ENCODE results near the gene FXYD7.
A peak's percentile ranks its signal among the peaks of the same experiment; 100 is the strongest.

Gene FXYD7

DNA sequence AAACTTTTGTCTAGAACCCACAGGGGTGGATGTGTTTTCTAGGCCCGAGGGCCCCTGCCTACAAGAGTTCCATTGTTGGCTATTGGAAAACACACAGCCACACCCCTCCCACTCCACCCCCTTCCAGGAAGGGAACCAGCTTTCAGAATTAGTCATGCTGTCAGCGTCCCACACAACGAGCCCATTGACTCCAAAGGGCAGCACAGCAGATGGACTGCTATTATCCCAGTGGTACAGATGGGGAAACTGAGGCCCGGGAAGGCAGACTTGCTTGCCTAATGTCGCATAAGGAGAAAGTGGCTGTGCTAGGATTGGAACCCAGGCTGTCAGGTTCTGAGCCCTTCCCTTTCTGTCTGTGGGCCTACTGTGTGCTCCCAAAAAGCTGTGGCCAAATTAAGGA lies 35.5 kb upstream of the FXYD7 start:
- H3K9me3 ChIP-seq (ENCODE audit: severe bottlenecking) = peaks cover 4% of the 10 kb centered on the region
- no peaks in the 10 kb centered on the region for H3K36me3 ChIP-seq
- H3K27me3 ChIP-seq (ENCODE audit: insufficient read depth, low read depth, severe bottlenecking) = no peaks in the 10 kb centered on the region
- no peak overlapping the region for H3K27ac ChIP-seq
- TF ChIP-seq, protein P1, sequence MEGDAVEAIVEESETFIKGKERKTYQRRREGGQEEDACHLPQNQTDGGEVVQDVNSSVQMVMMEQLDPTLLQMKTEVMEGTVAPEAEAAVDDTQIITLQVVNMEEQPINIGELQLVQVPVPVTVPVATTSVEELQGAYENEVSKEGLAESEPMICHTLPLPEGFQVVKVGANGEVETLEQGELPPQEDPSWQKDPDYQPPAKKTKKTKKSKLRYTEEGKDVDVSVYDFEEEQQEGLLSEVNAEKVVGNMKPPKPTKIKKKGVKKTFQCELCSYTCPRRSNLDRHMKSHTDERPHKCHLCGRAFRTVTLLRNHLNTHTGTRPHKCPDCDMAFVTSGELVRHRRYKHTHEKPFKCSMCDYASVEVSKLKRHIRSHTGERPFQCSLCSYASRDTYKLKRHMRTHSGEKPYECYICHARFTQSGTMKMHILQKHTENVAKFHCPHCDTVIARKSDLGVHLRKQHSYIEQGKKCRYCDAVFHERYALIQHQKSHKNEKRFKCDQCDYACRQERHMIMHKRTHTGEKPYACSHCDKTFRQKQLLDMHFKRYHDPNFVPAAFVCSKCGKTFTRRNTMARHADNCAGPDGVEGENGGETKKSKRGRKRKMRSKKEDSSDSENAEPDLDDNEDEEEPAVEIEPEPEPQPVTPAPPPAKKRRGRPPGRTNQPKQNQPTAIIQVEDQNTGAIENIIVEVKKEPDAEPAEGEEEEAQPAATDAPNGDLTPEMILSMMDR (IDR thresholded peaks at IDR 0.05; ENCODE audit: low read depth, low read length) = no peak
- DNase-seq = no peak
- no peak overlapping the region for H3K4me3 ChIP-seq (ENCODE audit: low read depth, low read length)

DNA sequence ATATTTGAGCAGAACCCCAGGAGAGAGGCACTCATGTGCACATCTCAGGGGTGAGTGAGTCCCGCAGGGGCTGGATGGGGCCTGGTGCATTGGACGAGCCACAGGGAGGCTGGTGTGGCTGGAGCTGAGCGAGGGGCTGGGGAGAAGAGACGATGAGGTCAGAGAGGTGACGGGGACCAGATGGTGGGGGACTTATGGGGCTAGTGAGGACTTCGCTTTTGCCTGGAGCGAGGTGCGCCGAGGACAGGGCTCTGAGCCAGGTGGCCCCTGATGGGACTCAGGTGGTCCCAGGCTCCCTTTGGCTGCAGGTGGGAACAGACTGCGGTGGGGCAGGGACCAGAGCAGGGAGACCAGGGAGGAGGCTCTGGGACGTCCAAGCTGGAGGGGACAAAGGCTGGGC lies 34.3 kb upstream of the FXYD7 start:
- no peaks in the 10 kb centered on the region for H3K27me3 ChIP-seq (ENCODE audit: insufficient read depth, low read depth, severe bottlenecking)
- H3K4me3 ChIP-seq (ENCODE audit: low read depth, low read length) = no peak overlapping the region
- peak; percentile 63 for DNase-seq
- no peaks in the 10 kb centered on the region for H3K36me3 ChIP-seq
- TF ChIP-seq, protein P1 (IDR thresholded peaks at IDR 0.05; ENCODE audit: low read depth, low read length) = no peak
- peak overlapping the region; percentile 67 for H3K27ac ChIP-seq
- H3K9me3 ChIP-seq (ENCODE audit: severe bottlenecking) = peaks cover 4% of the 10 kb centered on the region

DNA sequence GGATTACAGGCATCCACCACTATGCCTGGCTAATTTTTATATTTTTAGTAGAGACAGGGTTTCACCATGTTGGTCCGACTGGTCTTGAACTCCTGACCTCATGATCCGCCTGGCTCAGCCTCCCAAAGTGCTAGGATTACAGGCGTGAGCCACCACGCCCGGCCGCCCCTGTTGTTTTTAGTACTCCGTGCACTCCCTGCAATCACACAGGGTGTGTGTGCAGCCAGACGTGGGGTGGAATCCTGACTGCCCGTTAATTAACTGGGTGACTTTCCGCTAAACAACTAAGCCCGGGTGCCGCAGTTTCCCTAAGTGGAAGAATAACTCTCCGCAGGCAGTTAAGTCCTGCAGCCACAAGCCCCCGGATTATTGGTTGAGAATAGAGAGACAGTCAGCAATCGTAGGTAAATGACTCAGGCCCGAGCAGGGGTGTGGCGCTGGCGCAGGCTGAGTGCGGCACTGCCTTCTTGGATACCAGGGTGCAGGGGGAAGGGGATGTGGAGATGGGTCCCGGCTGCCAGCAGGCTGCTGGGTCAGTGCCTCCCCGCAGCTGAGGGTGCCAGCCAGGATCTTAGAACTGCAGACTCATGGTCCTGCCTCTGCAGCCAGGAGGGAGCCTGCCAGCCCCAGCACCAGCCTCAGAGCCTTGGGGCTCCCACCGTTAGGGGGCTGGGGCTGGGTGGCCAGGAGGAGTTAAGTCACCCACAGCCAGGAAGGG lies 33.5 kb upstream of the FXYD7 start:
- peak; percentile 65 for DNase-seq
- peak overlapping the region; percentile 67 for H3K27ac ChIP-seq
- peaks cover 4% of the 10 kb centered on the region for H3K9me3 ChIP-seq (ENCODE audit: severe bottlenecking)
- TF ChIP-seq, protein P1 (IDR thresholded peaks at IDR 0.05; ENCODE audit: low read depth, low read length) = no peak
- H3K4me3 ChIP-seq (ENCODE audit: low read depth, low read length) = no peak overlapping the region
- H3K36me3 ChIP-seq = no peaks in the 10 kb centered on the region
- H3K27me3 ChIP-seq (ENCODE audit: insufficient read depth, low read depth, severe bottlenecking) = no peaks in the 10 kb centered on the region

DNA sequence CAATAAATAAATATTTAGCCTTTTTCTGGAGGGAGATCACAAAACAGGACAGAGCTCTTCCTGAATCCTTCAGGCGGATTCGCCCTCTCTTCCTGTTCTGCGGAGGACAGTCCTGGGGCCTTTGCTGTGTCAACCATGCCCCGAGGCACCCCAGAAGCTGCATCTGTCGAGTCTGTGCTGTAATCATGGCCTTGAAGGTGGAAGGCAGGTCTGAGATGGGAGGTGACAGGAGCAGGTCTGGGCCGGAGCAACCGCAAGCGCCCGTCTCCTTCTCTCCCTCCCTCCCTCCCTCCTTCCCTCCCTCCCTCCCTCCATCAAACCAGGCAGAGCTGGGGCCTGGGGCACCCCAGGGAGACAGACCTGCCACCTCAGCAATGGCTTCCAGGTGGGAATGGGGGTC lies 32.1 kb upstream of the FXYD7 start:
- peak overlapping the region; percentile 70 for H3K27ac ChIP-seq
- TF ChIP-seq, protein P1 (IDR thresholded peaks at IDR 0.05; ENCODE audit: low read depth, low read length) = no peak
- H3K27me3 ChIP-seq (ENCODE audit: insufficient read depth, low read depth, severe bottlenecking) = no peaks in the 10 kb centered on the region
- no peaks in the 10 kb centered on the region for H3K36me3 ChIP-seq
- no peaks in the 10 kb centered on the region for H3K9me3 ChIP-seq (ENCODE audit: severe bottlenecking)
- peak; percentile 54 for DNase-seq
- H3K4me3 ChIP-seq (ENCODE audit: low read depth, low read length) = no peak overlapping the region

DNA sequence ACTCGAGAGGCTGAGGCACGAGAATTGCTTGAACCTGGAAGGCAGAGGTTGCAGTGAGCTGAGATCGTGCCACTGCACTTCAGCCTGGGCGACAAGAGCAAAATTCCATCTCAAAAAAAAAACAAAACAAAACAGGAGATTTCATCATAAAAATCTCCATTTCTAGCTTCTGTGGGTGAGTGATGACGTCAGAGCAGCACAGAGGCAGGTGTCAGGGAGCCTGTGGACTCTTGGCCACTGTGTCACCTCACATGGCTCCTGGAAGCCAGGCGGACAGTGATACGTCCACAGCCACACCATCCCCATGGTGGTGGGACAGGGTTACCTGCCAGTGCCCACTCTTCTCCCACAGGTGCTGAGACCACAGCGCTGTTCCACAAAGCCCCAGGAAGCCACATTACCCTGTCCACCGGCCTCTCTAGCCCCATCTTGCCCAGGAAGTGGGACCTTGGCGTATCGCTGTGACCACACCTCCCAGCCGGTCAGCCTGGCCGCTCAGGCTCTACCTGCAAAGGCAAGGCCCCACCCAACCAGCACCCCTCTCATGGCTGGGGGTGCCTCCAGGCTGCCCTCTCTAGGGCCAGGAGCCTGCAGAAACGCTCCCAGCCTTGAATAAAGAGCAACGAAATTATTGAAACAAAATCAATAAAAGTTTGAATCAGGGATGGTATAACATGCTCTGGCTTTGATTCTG lies 29.9 kb upstream of the FXYD7 start:
- Histone ChIP-seq H3K27ac (no peak overlapping the region), H3K4me3 (ENCODE audit: low read depth, low read length) (no peak overlapping the region), H3K27me3 (ENCODE audit: insufficient read depth, low read depth, severe bottlenecking) (no peaks in the 10 kb centered on the region), H3K9me3 (ENCODE audit: severe bottlenecking) (no peaks in the 10 kb centered on the region), H3K36me3 (no peaks in the 10 kb centered on the region)
- DNase-seq = no peak
- TF ChIP-seq, protein P1 (IDR thresholded peaks at IDR 0.05; ENCODE audit: low read depth, low read length) = no peak
